Activated CD8-positive, alpha-beta memory T cell treated with anti-CD3 and anti-CD28 coated beads for 4 hours (primary cell): ENCODE data around the gene CYP24A1.
"Not testable (repeated sequence)": the region's sequence is repeated elsewhere in the genome, so short reads cannot be mapped to it uniquely, and the experiment has no call there.

Source experiments
- DNase-seq, 2 donors: peaks; one replicate each; pipeline ENCODE4 v3.0.0-alpha.2; 2020; ENCODE audit warnings: low read depth in 2 of 2

CYP24A1 gene

GRCh38 chr20:54133434-54134427, 40.1 kb downstream of the CYP24A1 start:
- no peak for DNase-seq

- DNase-seq, result no peak
Measured at GRCh38 chr20:54132612-54133433, 41.0 kb downstream of the CYP24A1 start.

GRCh38 chr20:54131675-54132611, 41.8 kb downstream of the CYP24A1 start:
- no peak for DNase-seq

GRCh38 chr20:54131125-54131524, 42.7 kb downstream of the CYP24A1 start:
- not testable (repeated sequence) for DNase-seq

GRCh38 chr20:54129350-54129749, 44.4 kb downstream of the CYP24A1 start:
- DNase-seq, result no peak

GRCh38 chr20:54127855-54128574, 45.8 kb downstream of the CYP24A1 start:
- no peak for DNase-seq

GRCh38 chr20:54126806-54127655, 46.8 kb downstream of the CYP24A1 start:
- no peak for DNase-seq

- DNase-seq, result not testable (repeated sequence)
Measured at GRCh38 chr20:54126328-54126727, 47.5 kb downstream of the CYP24A1 start.

GRCh38 chr20:54123587-54124180, 50.1 kb downstream of the CYP24A1 start:
- DNase-seq, result no peak

- no peak for DNase-seq
Measured at GRCh38 chr20:54122681-54123586, 50.9 kb downstream of the CYP24A1 start.

GRCh38 chr20:54122189-54122588, 51.6 kb downstream of the CYP24A1 start:
- DNase-seq, result no peak

- no peak for DNase-seq
Measured at GRCh38 chr20:54119744-54120143, 54.0 kb downstream of the CYP24A1 start.

- DNase-seq, result no peak
Measured at GRCh38 chr20:54118220-54119001, 55.4 kb downstream of the CYP24A1 start.

GRCh38 chr20:54116550-54117235, 57.1 kb downstream of the CYP24A1 start:
- no peak for DNase-seq

GRCh38 chr20:54115172-54115854, 58.5 kb downstream of the CYP24A1 start:
- DNase-seq, result no peak

GRCh38 chr20:54114109-54114508, 59.7 kb downstream of the CYP24A1 start:
- no peak for DNase-seq
